Activated CD4-positive, alpha-beta T cell treated with anti-CD3 and anti-CD28 coated beads for 24 hours (primary cell): Measurements from ENCODE around the gene FBRS.

Experiments
- DNase-seq, 2 donors: peaks; one replicate each; pipeline ENCODE4 v3.0.0-alpha.2; 2020; ENCODE audit warnings: low read depth in 2 of 2

The FBRS gene

GRCh38 chr16:30644334-30644830 lies 13.8 kb upstream of the FBRS start:
- no peak for DNase-seq

GRCh38 chr16:30645727-30646126 lies 12.5 kb upstream of the FBRS start:
- DNase-seq: no peak

GRCh38 chr16:30647274-30647571 lies 11.0 kb upstream of the FBRS start:
- no peak for DNase-seq

GRCh38 chr16:30649725-30650368 lies 8.4 kb upstream of the FBRS start:
- DNase-seq: no peak

- peak; percentile 94 to 97 for DNase-seq
Observed at GRCh38 chr16:30650369-30651123, 7.7 kb upstream of the FBRS start, which contains the start of gene PRR14. Gene PRR14, plus strand, starts transcription at chr16:30650960. Its CDS starts 686 bp downstream, at chr16:30651646.

GRCh38 chr16:30651124-30652004 lies 6.9 kb upstream of the FBRS start:
- peak; percentile 58 to 62 for DNase-seq

- DNase-seq: no peak
Observed at GRCh38 chr16:30652005-30652296, 6.3 kb upstream of the FBRS start.

- no peak for DNase-seq
Observed at GRCh38 chr16:30652718-30653117, 5.5 kb upstream of the FBRS start.

- no peak for DNase-seq
Observed at GRCh38 chr16:30654856-30655255, 3.4 kb upstream of the FBRS start.

- no peak for DNase-seq
Observed at GRCh38 chr16:30655815-30656347, 2.4 kb upstream of the FBRS start.

- no peak for DNase-seq
Observed at GRCh38 chr16:30656388-30656787, 1.8 kb upstream of the FBRS start.

- DNase-seq: no peak
Observed at GRCh38 chr16:30656974-30657865, 1.0 kb upstream of the FBRS start.

GRCh38 chr16:30658731-30659506 lies 688 bp downstream of the FBRS start:
- peak in 1 of 2 donors; percentile 93 for DNase-seq

- DNase-seq: peak; percentile 15 to 38
Observed at GRCh38 chr16:30659507-30660423, 1.5 kb downstream of the FBRS start.

GRCh38 chr16:30660424-30661261 lies 2.4 kb downstream of the FBRS start:
- peak; percentile 64 to 67 for DNase-seq

- no peak for DNase-seq
Observed at GRCh38 chr16:30662449-30662848, 4.2 kb downstream of the FBRS start.

- DNase-seq: no peak
Observed at GRCh38 chr16:30663038-30663437, 4.8 kb downstream of the FBRS start.

- no peak for DNase-seq
Observed at GRCh38 chr16:30663820-30664219, 5.6 kb downstream of the FBRS start.
